Measurements from ENCODE around the gene WNT6.
A peak's percentile ranks its signal among the peaks of the same experiment; 100 is the strongest.

The WNT6 gene

DNA sequence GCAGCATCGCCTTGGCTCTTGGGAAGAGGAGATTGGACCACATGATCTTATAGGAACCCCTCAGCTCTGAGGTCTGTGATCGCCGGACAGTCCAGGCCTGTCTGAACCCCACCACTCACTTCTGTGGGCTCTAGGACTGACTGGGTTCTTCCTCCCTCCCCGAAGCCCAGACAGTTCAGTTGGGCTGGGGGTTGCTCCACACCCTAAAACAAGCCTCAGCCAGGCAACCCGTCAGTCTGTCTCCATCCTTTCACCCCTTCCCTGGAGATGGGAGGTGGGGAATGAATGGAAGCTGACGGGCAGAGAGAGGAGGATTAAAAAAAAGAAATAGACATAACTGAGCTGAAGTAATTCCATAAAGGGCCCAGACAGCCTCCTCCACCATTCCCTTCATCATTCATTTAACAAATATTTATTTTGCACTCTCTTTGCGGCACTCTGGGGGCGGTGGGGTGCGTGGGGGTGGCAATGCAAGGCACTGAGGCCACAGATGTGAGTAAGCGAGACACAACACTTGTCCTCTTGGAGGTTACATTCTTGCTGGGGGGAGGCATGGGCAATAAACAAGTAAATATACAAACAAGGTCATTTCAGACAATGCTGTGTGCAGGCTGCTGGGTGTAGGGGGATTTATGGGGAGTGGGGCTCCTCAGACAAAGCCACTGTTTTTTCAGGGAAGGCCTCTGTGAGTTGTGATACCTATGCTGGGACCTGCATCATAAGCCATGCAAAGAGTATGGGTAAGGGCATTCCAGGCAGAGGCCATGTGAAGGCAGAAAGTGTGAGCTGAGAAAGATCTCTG, 33.9 kb downstream of the WNT6 start:
- no peak for DNase-seq (ENCODE audit: low read depth)

- DNase-seq (ENCODE audit: low read depth) = no peak
Measured at GRCh38 chr2:218894151-218894879, 34.7 kb downstream of the WNT6 start.

GRCh38 chr2:218894880-218895157, 35.2 kb downstream of the WNT6 start:
- no peak for DNase-seq (ENCODE audit: low read depth)

DNA sequence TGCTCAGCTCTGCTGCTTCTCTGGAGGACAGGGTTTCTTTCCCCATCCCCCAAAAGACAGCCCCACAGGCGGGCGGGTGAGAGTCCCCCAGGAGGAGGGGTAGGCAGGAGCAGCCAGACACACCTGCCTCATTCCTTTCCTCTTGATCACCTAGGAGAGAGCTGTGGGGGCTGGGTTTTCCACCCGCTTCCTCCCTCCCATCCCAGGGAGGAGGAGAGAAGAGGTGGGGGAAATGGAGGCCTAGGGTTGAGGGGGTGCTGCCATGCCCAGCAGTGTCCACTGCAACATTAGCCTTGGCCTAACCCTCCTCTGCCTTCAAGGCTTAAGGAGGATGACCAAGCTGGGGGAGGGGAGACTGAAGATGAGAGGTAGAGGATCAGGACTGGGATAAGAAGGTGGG, 35.7 kb downstream of the WNT6 start:
- no peak for DNase-seq (ENCODE audit: low read depth)

DNA sequence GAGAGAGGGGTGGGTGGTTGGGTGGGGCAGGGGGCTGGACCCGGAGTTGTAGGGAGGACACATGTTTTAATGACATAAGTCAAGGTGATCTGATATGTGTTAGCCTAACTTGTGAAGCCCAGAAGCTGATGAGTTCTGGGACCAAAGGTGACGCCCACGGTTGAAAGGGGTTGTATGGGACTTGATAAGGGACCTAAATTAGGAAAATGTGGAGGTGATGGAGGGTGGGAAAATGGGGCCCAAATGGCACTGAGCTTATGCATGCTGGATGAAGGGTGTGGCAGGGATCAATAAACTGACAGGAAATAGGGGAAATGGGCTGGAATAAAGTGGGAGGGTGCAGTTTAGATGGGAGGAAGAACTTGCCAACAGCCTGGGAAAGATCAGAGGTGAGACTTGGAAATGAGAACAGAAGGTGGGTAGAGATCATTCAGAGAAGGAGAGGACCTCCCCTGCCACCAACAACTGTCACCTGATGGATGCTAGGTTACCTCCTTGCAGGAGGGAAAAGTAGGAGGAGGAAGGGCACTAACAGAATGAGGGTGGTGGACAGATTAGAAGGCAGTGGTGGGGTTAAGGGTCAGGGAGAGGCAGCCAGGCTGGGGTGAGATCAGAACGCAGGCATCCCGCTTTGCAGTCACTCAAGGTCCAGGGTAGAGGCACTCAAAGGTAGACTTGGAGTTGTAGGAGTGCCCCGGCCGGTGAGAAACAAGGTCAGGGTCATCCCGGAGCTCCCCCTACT, 36.3 kb downstream of the WNT6 start:
- no peak for DNase-seq (ENCODE audit: low read depth)

DNA sequence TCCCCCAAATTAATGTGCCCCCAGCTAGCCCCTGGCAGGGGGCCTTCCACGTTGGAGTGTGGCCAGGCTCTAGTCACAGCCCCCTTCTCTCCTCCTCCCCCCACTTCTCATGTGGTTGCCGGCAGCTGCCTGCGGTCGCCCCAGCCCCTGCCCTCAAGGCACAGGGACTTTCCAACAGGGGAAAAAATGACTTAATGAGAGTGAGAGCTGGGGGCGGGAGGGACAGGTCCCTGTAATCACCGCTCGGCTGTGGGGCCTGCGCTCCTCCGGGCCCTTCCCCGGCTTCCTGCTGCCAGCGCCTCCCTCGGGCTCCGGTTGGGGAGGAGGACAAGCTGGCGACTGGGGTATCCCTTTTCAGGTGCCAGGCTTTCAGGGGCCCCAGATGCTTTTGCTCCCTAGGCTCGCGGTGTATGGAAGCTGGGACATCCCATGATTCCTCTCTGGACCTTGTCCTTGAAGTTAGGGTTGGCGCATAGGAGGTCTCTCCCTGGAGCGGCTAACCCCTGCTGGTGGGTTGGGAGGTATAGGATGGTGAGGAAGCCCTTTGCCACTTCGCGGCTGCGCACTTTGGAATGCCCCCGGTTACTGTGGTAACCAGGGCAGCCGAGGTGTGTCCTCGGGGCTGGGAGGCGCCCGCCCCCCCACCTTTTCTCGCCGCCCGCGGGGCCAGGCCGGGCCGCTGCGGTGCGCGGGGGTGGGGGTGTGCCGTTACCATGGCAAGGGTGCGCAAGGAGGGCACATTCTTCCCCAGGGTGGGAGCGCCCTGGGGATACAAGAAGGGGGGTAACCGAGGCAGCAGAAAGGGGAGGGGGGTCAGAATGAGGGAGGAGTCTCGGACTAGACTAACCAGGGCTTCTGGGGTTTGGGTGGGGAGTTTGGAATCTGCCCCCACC, 37.1 kb downstream of the WNT6 start:
- DNase-seq (ENCODE audit: low read depth) = no peak

GRCh38 chr2:218897394-218898108, 37.9 kb downstream of the WNT6 start:
- no peak for DNase-seq (ENCODE audit: low read depth)

DNA sequence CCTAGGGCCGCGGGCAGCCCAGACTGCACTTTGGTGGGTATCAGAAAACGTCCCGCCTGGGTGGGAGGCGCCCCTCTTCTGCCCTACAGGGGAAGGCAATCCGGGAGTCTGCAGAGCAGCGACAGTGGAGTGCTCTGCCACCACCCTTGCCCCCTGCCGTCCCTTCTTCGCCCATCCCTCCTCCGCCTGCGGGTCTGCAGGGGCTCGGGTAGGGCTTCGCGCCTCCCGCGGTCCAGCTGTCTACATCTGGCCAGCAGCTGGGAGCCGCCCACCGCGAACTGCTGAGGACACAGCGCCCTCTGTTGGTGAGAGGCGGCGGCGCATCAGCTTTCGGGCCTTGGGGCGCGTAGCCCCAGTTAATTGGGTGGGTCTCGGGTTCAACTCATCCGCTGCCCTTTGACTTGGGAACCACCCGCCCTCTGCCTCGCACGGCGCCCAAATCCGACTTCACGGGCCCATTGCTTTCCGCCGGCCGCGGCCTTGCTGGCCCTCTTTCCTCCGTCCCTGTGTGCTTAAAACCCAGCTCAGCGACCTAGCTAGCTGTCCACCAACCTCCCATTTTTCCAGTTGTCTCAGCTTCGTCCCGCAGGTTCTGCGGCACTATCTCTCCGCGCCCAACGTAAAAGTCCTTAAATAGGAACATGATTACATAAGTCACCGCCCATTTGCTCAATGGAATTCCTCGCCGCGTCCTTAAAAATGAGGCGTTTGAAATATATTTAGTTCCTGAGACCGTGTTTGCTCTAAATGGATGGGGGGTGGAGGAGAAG, 38.7 kb downstream of the WNT6 start:
- no peak for DNase-seq (ENCODE audit: low read depth)

DNA sequence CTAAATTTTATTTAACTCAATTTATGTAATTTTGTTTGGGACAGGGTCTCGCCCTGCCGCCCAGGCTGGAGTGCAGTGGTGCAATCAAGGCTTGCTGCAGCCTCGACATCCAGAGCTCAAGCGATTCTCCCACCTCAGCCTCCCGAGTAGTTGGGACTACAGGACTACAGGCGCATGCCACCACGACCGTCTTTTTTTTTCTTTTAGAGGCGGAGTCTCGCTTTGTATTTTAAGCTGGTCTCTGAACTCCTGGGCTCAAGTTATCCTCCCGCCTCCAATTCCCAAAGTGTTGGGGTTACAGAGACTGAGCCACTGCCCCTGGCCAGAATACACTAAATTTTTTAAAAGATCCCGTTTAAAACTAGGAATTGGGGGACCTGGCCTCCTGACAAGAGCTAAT, 39.5 kb downstream of the WNT6 start:
- no peak for DNase-seq (ENCODE audit: low read depth)

- no peak for DNase-seq (ENCODE audit: low read depth)
Measured at GRCh38 chr2:218902427-218902826, 42.8 kb downstream of the WNT6 start.

DNA sequence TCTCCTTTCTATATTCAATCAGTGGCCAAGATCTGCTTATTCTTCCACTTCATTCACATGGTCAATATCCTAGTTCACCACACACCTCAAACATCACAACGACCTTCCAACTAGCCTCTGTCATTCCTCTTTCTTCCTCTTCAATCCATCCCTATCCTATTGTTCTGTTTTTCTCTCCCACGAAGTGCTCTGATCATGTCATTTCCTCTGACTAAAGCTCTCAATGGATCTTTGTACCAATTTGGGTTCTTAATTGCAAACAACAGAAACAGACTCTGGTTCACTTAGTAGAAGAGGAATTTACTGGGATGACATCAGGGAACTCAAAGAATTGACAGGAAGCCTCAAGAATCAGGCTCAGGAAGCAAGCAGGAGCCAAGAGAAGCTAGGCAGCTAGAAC, 44.6 kb downstream of the WNT6 start:
- DNase-seq (ENCODE audit: low read depth) = no peak

- DNase-seq (ENCODE audit: low read depth) = peak; percentile 85
Measured at GRCh38 chr2:218908721-218909619, 49.4 kb downstream of the WNT6 start.

GRCh38 chr2:218910741-218911140, 51.1 kb downstream of the WNT6 start:
- no peak for DNase-seq (ENCODE audit: low read depth)

DNA sequence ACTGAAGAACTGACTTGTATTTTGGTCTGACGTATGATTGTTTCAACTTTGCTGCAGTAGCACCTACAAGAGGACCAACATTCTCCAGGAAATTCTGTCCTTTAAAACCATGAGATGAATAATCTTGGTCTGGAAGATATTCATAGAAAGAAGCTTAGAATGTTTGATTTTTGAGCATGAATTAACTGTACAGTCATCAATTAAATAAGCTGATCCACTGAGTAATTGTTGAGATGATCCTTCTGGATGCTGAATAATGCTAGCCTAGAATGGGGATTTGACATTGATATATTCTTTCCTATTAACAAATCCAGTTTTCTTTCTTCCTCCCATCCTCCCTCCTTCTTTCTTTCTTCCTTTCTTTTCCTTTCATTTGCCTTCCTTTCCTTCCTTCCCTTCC, 60.9 kb downstream of the WNT6 start:
- no peak for DNase-seq (ENCODE audit: low read depth)

All from amniotic epithelial cell (primary cell).